ENCODE results near the gene FOXL3. TPM values are rescaled to one million over a fixed set of nuclear protein-coding genes. Genes with fewer than 3 reads are reported as not detected.

FOXL3 gene
- total RNA-seq, 1 donor from 2014 or later, result not detected

DNA sequence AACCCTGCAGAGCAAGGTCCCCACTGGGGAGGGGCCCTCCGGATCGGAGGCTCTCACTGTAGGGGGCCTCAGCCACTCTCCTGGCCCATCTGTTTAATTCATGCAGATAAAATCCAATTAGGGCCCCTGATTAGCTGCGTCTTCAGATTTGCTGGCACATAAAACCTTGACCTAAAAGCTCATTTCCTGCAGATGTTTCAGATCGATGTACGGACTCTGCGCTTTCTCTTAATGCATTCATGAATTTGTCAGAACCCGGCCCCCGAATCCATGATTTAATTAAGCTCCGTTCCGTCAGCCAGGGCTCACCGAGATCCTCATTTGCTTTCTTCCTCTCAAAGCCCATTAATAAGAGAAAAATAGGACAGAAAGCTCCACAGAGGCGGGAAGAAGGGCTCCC lies 40.0 kb upstream of the FOXL3 start:
- H3K36me3 Mint-ChIP-seq (ENCODE audit: insufficient read depth), result peaks cover 17% of the 10 kb centered on the region
- H3K27ac Mint-ChIP-seq, result no peak overlapping the region
- H3K4me1 Mint-ChIP-seq (ENCODE audit: low read depth), result no peaks in the 10 kb centered on the region
- DNase-seq (ENCODE audit: low spot score, unreplicated experiment), result no peak
- H3K27me3 Mint-ChIP-seq, result no peaks in the 10 kb centered on the region
- no peaks in the 10 kb centered on the region for H3K9me3 Mint-ChIP-seq (ENCODE audit: low read depth)
- no peak for TF ChIP-seq CTCF (IDR thresholded peaks at IDR 0.05; ENCODE audit: unreplicated experiment)
- H3K4me3 Mint-ChIP-seq (ENCODE audit: low read depth), result no peak overlapping the region

DNA sequence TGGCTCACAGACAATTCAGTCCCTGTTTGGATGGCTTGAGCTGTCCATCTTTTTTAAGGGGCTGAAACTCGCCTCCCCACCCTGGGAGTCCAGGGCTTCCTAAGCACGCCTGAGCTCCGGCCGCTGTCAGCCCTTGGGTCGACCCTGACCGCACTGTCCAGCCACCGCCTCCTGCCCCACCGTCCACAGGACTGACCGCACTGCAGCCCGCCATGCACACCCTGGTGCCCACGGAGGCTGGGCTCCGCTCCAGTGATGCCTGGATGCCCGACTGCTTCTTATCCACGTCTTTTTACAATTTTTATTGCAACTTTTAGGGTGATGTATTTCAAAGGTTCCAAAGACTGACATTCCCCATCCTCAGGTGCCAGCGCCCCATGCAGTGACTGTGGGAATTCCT lies 39.4 kb upstream of the FOXL3 start:
- TF ChIP-seq CTCF (IDR thresholded peaks at IDR 0.05; ENCODE audit: unreplicated experiment), result no peak
- Mint-ChIP-seq H3K27me3 (no peaks in the 10 kb centered on the region), H3K27ac (no peak overlapping the region), H3K36me3 (ENCODE audit: insufficient read depth) (peaks cover 23% of the 10 kb centered on the region), H3K9me3 (ENCODE audit: low read depth) (no peaks in the 10 kb centered on the region), H3K4me3 (ENCODE audit: low read depth) (no peak overlapping the region), H3K4me1 (ENCODE audit: low read depth) (no peaks in the 10 kb centered on the region)
- DNase-seq (ENCODE audit: low spot score, unreplicated experiment), result no peak

DNA sequence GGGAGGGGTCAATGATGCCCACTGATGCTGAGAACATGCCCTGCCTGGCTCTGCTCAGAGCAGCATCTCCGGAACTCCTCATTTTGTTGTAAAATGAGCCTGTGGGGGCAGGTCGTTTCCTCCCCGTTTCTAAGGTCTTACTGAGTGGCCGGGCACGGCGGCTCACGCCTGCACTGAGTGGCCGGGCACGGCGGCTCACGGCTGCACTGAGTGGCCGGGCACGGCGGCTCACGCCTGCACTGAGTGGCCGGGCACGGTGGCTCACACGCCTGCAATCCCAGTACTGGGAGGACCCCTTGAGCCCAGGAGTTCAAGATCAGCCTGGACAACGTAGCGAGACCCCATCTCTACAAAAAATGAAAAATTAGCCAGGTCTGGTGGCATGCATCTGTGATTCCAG lies 39.0 kb upstream of the FOXL3 start:
- Mint-ChIP-seq H3K27ac (no peak overlapping the region), H3K27me3 (no peaks in the 10 kb centered on the region), H3K9me3 (ENCODE audit: low read depth) (no peaks in the 10 kb centered on the region), H3K4me1 (ENCODE audit: low read depth) (no peaks in the 10 kb centered on the region), H3K36me3 (ENCODE audit: insufficient read depth) (peaks cover 24% of the 10 kb centered on the region), H3K4me3 (ENCODE audit: low read depth) (no peak overlapping the region)
- DNase-seq (ENCODE audit: low spot score, unreplicated experiment), result no peak
- no peak for TF ChIP-seq CTCF (IDR thresholded peaks at IDR 0.05; ENCODE audit: unreplicated experiment)

GRCh38 chr7:251446-252175 lies 38.4 kb upstream of the FOXL3 start:
- Mint-ChIP-seq H3K27ac (no peak overlapping the region), H3K27me3 (no peaks in the 10 kb centered on the region), H3K36me3 (ENCODE audit: insufficient read depth) (peaks cover 23% of the 10 kb centered on the region), H3K4me1 (ENCODE audit: low read depth) (no peaks in the 10 kb centered on the region), H3K9me3 (ENCODE audit: low read depth) (no peaks in the 10 kb centered on the region), H3K4me3 (ENCODE audit: low read depth) (no peak overlapping the region)
- DNase-seq (ENCODE audit: low spot score, unreplicated experiment), result no peak
- no peak for TF ChIP-seq CTCF (IDR thresholded peaks at IDR 0.05; ENCODE audit: unreplicated experiment)

DNA sequence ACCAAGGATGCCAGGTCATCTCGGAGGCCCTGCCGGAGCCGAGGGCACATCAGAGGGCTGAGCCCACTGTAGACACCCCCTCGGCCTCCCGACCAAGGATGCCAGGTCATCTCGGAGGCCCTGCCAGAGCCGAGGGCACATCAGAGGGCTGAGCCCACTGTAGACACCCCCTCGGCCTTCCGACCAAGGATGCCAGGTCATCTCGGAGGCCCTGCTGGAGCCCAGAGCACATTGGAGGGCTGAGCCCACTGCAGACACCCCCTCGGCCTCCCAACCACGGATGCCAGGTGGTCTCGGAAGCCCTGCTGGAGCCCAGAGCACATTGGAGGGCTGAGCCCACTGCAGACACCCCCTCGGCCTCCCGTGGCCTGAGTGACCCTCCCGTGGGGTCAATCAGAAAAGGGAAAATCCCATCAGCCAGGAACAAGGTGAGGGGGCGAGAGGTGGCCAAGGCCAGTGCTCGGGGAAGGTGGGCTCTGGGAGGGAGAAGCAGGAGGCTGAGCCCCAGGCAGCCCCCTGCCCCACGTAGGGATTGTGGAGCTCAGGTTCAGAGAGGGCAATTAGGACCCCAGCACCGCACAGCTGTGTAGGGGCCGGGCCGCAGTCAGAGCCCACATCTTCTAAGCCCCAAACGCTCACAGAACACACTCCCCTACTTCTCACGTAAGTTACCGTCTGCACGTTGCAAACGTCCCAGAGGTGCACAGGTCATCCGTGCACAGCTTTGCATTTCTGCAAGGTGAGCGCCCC lies 37.6 kb upstream of the FOXL3 start:
- no peak for DNase-seq (ENCODE audit: low spot score, unreplicated experiment)
- no peaks in the 10 kb centered on the region for H3K4me1 Mint-ChIP-seq (ENCODE audit: low read depth)
- no peak overlapping the region for H3K27ac Mint-ChIP-seq
- no peak overlapping the region for H3K4me3 Mint-ChIP-seq (ENCODE audit: low read depth)
- TF ChIP-seq CTCF (IDR thresholded peaks at IDR 0.05; ENCODE audit: unreplicated experiment), result no peak
- peaks cover 26% of the 10 kb centered on the region for H3K36me3 Mint-ChIP-seq (ENCODE audit: insufficient read depth)
- H3K9me3 Mint-ChIP-seq (ENCODE audit: low read depth), result no peaks in the 10 kb centered on the region
- H3K27me3 Mint-ChIP-seq, result no peaks in the 10 kb centered on the region

All from progenitor cell of endocrine pancreas (in vitro differentiated cells).